ENCODE results near the gene C4orf51.

Gene C4orf51

DNA sequence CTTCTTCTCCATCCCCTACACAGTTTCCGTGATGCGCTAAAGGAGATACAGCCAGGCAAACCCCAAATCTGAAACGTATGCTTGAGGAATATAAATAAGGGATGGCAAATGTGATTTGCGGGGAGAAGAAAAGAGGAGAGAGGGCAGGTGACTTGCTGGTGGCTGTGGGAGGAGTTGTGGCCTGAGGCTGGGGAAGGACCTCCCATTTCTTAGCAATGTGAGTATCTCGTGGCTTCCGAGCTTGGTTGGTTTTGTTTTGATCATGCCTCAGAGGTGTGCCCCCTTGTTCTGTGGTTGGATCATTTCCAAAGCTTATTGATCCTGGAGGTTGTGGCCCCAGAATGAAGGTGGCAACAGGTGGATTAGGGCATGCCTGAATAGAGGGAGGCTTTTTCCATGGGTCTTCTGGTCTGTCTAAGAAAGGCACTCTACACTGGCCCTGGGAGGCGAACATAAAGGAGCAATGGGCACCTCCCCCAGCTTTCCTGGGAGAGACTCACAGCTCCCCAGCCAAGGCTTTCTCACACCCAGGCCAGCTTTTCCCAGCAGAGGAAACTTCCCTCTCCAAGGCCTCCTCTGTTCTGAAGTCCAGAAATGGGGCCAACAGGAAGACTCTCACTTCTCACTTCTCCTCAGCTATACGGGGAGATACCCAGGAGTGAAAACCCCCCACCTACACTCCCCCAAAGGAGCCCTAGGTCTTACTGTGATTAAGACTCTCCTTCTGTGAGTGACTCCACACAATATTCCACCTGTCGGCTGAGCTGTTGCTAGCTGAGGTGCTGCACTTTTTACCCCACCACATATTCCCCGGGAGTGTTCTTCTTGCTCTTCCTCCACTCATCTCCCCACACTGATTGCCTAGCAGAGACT lies 40.0 kb downstream of the C4orf51 start:
- H3K27ac ChIP-seq: no peak overlapping the region
- ChIA-PET CTCF (interaction anchor here (0.5 kb wide), 1 partner anchor 104 kb away, joined by 3 read pairs; no protein-coding TSS in a partner anchor), POLR2A (ENCODE audit: low non-redundant PET) (no interaction called here)
- DNase-seq (ENCODE audit: low spot score): no peak
- TF ChIP-seq, protein P1, sequence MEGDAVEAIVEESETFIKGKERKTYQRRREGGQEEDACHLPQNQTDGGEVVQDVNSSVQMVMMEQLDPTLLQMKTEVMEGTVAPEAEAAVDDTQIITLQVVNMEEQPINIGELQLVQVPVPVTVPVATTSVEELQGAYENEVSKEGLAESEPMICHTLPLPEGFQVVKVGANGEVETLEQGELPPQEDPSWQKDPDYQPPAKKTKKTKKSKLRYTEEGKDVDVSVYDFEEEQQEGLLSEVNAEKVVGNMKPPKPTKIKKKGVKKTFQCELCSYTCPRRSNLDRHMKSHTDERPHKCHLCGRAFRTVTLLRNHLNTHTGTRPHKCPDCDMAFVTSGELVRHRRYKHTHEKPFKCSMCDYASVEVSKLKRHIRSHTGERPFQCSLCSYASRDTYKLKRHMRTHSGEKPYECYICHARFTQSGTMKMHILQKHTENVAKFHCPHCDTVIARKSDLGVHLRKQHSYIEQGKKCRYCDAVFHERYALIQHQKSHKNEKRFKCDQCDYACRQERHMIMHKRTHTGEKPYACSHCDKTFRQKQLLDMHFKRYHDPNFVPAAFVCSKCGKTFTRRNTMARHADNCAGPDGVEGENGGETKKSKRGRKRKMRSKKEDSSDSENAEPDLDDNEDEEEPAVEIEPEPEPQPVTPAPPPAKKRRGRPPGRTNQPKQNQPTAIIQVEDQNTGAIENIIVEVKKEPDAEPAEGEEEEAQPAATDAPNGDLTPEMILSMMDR (conservative IDR thresholded peaks at IDR 0.05; ENCODE audit: low read depth): no peak

DNA sequence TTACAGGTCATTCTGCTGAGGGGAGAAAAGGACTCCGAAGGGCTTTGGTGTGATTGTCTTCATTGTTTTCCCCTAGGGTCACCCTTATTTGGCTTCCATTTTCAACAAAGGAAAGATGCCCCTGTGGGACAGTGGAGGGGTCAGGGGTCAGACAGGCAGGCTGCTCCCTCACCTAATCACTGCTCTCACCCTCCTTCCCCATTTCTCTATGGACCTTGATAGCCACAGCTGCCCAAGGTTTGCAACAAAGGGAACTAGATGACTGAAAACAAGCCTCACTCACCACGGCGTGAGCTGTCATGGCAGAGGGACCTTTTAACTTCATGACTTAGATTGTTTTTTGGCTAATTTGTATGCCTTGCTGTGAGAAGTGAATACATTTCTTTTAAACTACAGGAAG lies 40.7 kb downstream of the C4orf51 start:
- TF ChIP-seq, protein P1 (conservative IDR thresholded peaks at IDR 0.05; ENCODE audit: low read depth): no peak
- DNase-seq (ENCODE audit: low spot score): no peak
- no peak overlapping the region for H3K27ac ChIP-seq
- ChIA-PET POLR2A (ENCODE audit: low non-redundant PET) (no interaction called here), CTCF (no interaction called here)

DNA sequence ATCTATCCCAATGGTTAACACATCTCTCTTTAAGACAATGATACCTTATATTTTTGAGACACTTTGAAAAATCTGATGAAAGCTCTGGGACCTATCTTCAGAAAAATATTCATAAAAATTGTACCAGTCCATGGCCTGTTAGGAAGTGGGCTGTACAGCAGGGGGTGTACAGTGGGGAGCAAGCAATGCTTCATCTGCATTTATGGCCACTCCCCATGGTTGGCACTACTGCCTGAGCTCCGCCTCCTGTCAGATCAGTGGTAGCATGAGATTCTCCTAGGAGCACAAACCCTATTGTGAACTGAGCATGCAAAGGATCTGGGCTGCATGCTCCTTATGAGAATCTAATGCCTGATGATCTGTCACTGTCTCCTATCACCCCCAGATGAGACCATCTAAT lies 42.6 kb downstream of the C4orf51 start:
- ChIA-PET POLR2A (ENCODE audit: low non-redundant PET) (no interaction called here), CTCF (no interaction called here)
- DNase-seq (ENCODE audit: low spot score): no peak
- no peak overlapping the region for H3K27ac ChIP-seq
- TF ChIP-seq, protein P1 (conservative IDR thresholded peaks at IDR 0.05; ENCODE audit: low read depth): no peak

DNA sequence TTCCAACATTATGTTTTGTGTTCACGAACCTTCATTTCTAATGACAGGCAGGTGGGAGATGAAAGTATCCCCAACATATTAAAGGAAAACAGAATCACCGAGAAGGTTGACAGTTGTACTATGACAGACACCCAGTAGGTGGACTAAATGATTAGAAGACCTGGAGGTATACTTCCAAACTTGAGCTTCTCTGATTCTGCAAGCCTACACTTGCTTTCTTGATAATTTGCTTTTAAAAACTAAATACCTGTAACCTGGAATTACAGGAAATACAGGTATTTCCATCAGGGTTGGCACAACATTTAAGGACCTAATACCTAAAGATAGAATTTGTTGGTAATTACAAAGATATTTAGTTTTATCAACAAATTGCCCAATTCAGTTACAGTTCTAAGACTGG lies 43.4 kb downstream of the C4orf51 start:
- POLR2A ChIA-PET (ENCODE audit: low non-redundant PET): no interaction called here
- H3K27ac ChIP-seq: no peak overlapping the region
- DNase-seq (ENCODE audit: low spot score): peak; percentile 53
- CTCF ChIA-PET: interaction anchor here (0.8 to 1.3 kb wide), 5 partner anchors 11 to 489 kb away, joined by 3 to 4 read pairs (median 3); no protein-coding TSS in a partner anchor
- TF ChIP-seq, protein P1 (conservative IDR thresholded peaks at IDR 0.05; ENCODE audit: low read depth): no peak

DNA sequence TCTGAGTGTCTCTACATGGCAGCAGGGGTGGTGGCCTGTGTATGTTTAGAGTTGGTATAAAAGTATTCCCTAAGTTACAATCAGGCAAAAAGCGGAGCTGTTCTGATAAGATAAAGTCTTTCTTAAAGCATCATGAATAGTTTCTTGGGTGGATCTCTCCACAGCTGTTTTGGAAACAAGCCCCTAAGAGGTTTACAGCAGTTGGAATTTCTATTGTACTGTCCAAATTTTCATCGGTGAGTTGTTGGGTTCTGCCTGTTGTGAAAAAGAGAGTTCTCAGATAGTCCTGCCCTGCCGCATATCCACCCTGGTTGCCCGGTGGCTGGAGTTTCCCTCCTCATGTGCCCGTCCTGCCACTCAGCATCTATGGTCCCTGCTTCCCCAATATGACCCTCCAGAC lies 50.1 kb downstream of the C4orf51 start:
- POLR2A ChIA-PET (ENCODE audit: low non-redundant PET): no interaction called here

DNA sequence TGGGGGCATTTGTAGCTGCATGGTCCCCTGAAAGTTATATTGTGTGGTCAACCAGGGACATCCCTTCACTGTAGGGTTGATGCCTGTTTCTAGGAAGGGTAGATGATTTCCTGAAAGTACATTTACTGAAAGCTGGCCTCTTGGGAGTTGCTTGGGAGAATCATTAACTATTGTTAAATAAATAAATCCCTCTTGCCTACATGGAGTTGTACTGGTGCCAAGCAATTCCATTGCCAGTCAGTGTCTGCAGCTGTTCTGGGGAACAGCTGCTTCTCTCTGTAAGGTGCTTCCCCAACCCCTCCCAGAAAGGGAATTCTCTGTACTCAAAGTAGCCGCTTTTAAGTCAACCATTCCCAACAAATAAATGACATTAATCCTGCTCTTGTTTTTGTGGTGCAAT lies 51.1 kb downstream of the C4orf51 start:
- ChIA-PET CTCF (no interaction called here), POLR2A (ENCODE audit: low non-redundant PET) (no interaction called here)
- H3K27ac ChIP-seq: no peak overlapping the region
- DNase-seq (ENCODE audit: low spot score): no peak
- TF ChIP-seq, protein P1 (conservative IDR thresholded peaks at IDR 0.05; ENCODE audit: low read depth): no peak

More for the DNA sequence above, 50.1 kb downstream of the C4orf51 start:
- H3K27ac ChIP-seq: no peak overlapping the region
- TF ChIP-seq, protein P1 (conservative IDR thresholded peaks at IDR 0.05; ENCODE audit: low read depth): no peak
- no peak for DNase-seq (ENCODE audit: low spot score)
- CTCF ChIA-PET: no interaction called here

Data from RWPE1 (cell line).